H9 (cell line): ENCODE measurements around the gene PHLDA2. TPM values are rescaled to one million over a fixed set of nuclear protein-coding genes. Genes with fewer than 3 reads are reported as not detected.

Source experiments
- DNase-seq: peaks from one replicate; pipeline ENCODE4 v3.0.0-alpha.2; 2017
- H2AFZ ChIP-seq: one replicate; pipeline ENCODE4 v1.6.1; 2013; ENCODE audit warnings: mild to moderate bottlenecking, low read length, control low read depth, moderate library complexity
- H2AK5ac ChIP-seq: 2 replicates; pipeline ENCODE4 v1.6.1; 2013; ENCODE audit warnings: low read length, control low read depth, mixed read lengths; ENCODE audit not compliant: insufficient read length
- H2BK120ac ChIP-seq: one replicate; pipeline ENCODE4 v1.6.1; 2013; ENCODE audit warnings: low read depth, mild to moderate bottlenecking, low read length, control low read depth, inconsistent platforms; ENCODE audit not compliant: poor library complexity, severe bottlenecking
- H2BK12ac ChIP-seq: 2 replicates; pipeline ENCODE4 v1.6.1; 2013; ENCODE audit warnings: low read length, control low read depth, mixed read lengths, low read depth; ENCODE audit not compliant: insufficient read length
- H2BK15ac ChIP-seq: 2 replicates; pipeline ENCODE4 v1.6.1; 2013; ENCODE audit warnings: low read depth, low read length, control low read depth
- H2BK20ac ChIP-seq: one replicate; pipeline ENCODE4 v1.6.1; 2013; ENCODE audit warnings: low read depth, mild to moderate bottlenecking, low read length, control low read depth, inconsistent platforms; ENCODE audit not compliant: poor library complexity, severe bottlenecking
- H2BK5ac ChIP-seq: 2 replicates; pipeline ENCODE4 v1.6.1; 2013; ENCODE audit warnings: low read length, control low read depth, mixed read lengths; ENCODE audit not compliant: insufficient read length
- H3K14ac ChIP-seq: 2 replicates; pipeline ENCODE4 v1.6.1; 2013; ENCODE audit warnings: low read length, control low read depth; ENCODE audit not compliant: insufficient read depth
- H3K18ac ChIP-seq: 2 replicates; pipeline ENCODE4 v1.6.1; 2013; ENCODE audit warnings: low read depth, mild to moderate bottlenecking, mixed read lengths, low read length, control low read depth; ENCODE audit not compliant: insufficient read length
- H3K23ac ChIP-seq: 2 replicates; pipeline ENCODE4 v1.6.1; 2013; ENCODE audit warnings: low read length, control low read depth, mixed read lengths, low read depth; ENCODE audit not compliant: insufficient read length
- H3K23me2 ChIP-seq: 2 replicates; pipeline ENCODE4 v1.6.1; 2013; ENCODE audit warnings: low read depth, mild to moderate bottlenecking, mixed read lengths, low read length, control low read depth; ENCODE audit not compliant: insufficient read length, poor library complexity, severe bottlenecking
- H3K27ac ChIP-seq: 2 replicates; pipeline ENCODE4 v1.5.1; 2013; ENCODE audit warnings: low read length, control low read depth, mixed read lengths, low read depth; ENCODE audit not compliant: insufficient read length
- H3K27me3 ChIP-seq: 2 replicates; pipeline ENCODE4 v1.6.1; 2013; ENCODE audit warnings: low read length, control low read depth, inconsistent platforms; ENCODE audit not compliant: insufficient read depth
- H3K4ac ChIP-seq: 2 replicates; pipeline ENCODE4 v1.6.1; 2013; ENCODE audit warnings: low read depth, mild to moderate bottlenecking, control low read depth, inconsistent platforms, low read length, moderate library complexity
- H3K4me1 ChIP-seq: 2 replicates; pipeline ENCODE4 v1.6.1; 2013; ENCODE audit warnings: low read length, control low read depth, inconsistent platforms; ENCODE audit not compliant: insufficient read depth
- H3K4me2 ChIP-seq: 2 replicates; pipeline ENCODE4 v1.6.1; 2013; ENCODE audit warnings: low read length, control low read depth, mixed read lengths; ENCODE audit not compliant: insufficient read length, insufficient read depth
- H3K56ac ChIP-seq: 2 replicates; pipeline ENCODE4 v1.6.1; 2013; ENCODE audit warnings: low read depth, mild to moderate bottlenecking, mixed read lengths, low read length, control low read depth; ENCODE audit not compliant: insufficient read length
- H3K79me1 ChIP-seq: 2 replicates; pipeline ENCODE4 v1.6.1; 2013; ENCODE audit warnings: low read depth, mild to moderate bottlenecking, moderate library complexity, low read length, control low read depth, inconsistent platforms; ENCODE audit not compliant: insufficient read depth, poor library complexity, severe bottlenecking
- H3K79me2 ChIP-seq: 2 replicates; pipeline ENCODE4 v1.6.1; 2013; ENCODE audit warnings: low read length, control low read depth, inconsistent platforms; ENCODE audit not compliant: insufficient read depth
- H3K9ac ChIP-seq: 2 replicates; pipeline ENCODE4 v1.6.1; 2013; ENCODE audit warnings: low read length, control low read depth, mixed read lengths; ENCODE audit not compliant: insufficient read length; ENCODE audit errors: extremely low read depth
- H3K9me3 ChIP-seq: one replicate; pipeline ENCODE4 v1.6.1; 2013; ENCODE audit warnings: low read depth, low read length, inconsistent platforms; ENCODE audit not compliant: control insufficient read depth
- H3T11ph ChIP-seq: one replicate; pipeline ENCODE4 v1.6.1; 2013; ENCODE audit warnings: mild to moderate bottlenecking, low read length, control low read depth, inconsistent platforms
- H4K20me1 ChIP-seq: one replicate; pipeline ENCODE4 v1.6.1; 2013; ENCODE audit not compliant: control insufficient read depth, insufficient read length, insufficient read depth
- H4K5ac ChIP-seq: 2 replicates; pipeline ENCODE4 v1.6.1; 2013; ENCODE audit warnings: low read depth, mild to moderate bottlenecking, mixed read lengths, low read length, control low read depth; ENCODE audit not compliant: insufficient read length
- H4K8ac ChIP-seq: replicated peaks from 2 replicates; pipeline ENCODE4 v1.6.1; 2013; ENCODE audit warnings: low read length, control low read depth, mixed read lengths, low read depth; ENCODE audit not compliant: insufficient read length
- H4K91ac ChIP-seq: 2 replicates; pipeline ENCODE4 v1.6.1; 2013; ENCODE audit warnings: low read depth, mild to moderate bottlenecking, moderate library complexity, mixed read lengths, low read length, control low read depth; ENCODE audit not compliant: insufficient read length
- H3K27ac Mint-ChIP-seq, 3 experiments: 2 replicates in 2 of 3; 3 replicates in 1 of 3; pipeline ENCODE4 v1.8.0; 2020 to 2021; ENCODE audit warnings: mixed read lengths in 3 of 3, mild to moderate bottlenecking in 1 of 3, moderate library complexity in 1 of 3
- H3K27me3 Mint-ChIP-seq: 2 replicates; pipeline ENCODE4 v1.8.0; 2021; ENCODE audit warnings: low read depth, mild to moderate bottlenecking, moderate library complexity, mixed read lengths
- H3K36me3 Mint-ChIP-seq, 3 experiments: 2 replicates in 2 of 3; 3 replicates in 1 of 3; pipeline ENCODE4 v1.8.0; 2020 to 2021; ENCODE audit warnings: low read depth in 3 of 3, mixed read lengths in 3 of 3; ENCODE audit not compliant: insufficient read depth in 1 of 3
- H3K4me1 Mint-ChIP-seq, 2 experiments: 2 replicates each; pipeline ENCODE4 v1.8.0; 2020; ENCODE audit warnings: mixed read lengths in 2 of 2
- H3K4me3 Mint-ChIP-seq, 2 experiments: 2 replicates in 1 of 2; 3 replicates in 1 of 2; pipeline ENCODE4 v1.8.0; 2020 to 2021; ENCODE audit warnings: mild to moderate bottlenecking in 2 of 2, mixed read lengths in 2 of 2, moderate library complexity in 1 of 2
- H3K9me3 Mint-ChIP-seq, 2 experiments: 2 replicates in 1 of 2; 3 replicates in 1 of 2; pipeline ENCODE4 v1.8.0; 2020; ENCODE audit warnings: mild to moderate bottlenecking in 2 of 2, mixed read lengths in 2 of 2, moderate library complexity in 1 of 2
- CTCF ChIP-seq: fragments of 200-600 bp; sonication (generic); conservative IDR thresholded peaks from 3 replicates; pipeline ENCODE4 v1.8.0; 2021; ENCODE audit warnings: antibody characterized with exemption, mild to moderate bottlenecking
- WGBS: extraction: QIAGEN DNeasy Blood & Tissue Kit; methylation state at CpG from one replicate; pipeline ENCODE4 v1.1.7; 2013; ENCODE audit warnings: missing lambda C conversion rate, low lambda C conversion rate, mixed read lengths; ENCODE audit not compliant: insufficient read length; ENCODE audit errors: extremely low coverage; 5-methylcytosine and 5-hydroxymethylcytosine counted together
- total RNA-seq: library from RNA; stranded (reverse); gene quantifications from 2 replicates; pipeline ENCODE4 v1.2.1, GENCODE V29; 2021

Gene PHLDA2
- total RNA-seq, 1 experiment from 2014 or later = 42.8 TPM

GRCh38 chr11:2885678-2886081 is 43.5 kb downstream of the PHLDA2 start, which contains the start of gene CDKN1C:
TSS of gene CDKN1C (minus strand) at chr11:2885775. CDS start at chr11:2885456, 319 bp downstream.
- Histone ChIP-seq H2BK5ac (no peak within 1 kb of the TSS), H3K56ac (no peak within 1 kb of the TSS), H3K4me2 (peak within 1 kb of the TSS; percentile 29), H3K18ac (peak within 1 kb of the TSS; percentile 27), H3K23me2 (no peaks in the 10 kb centered on the region), H2AK5ac (no peak within 1 kb of the TSS), H2BK12ac (no peak within 1 kb of the TSS), H3K9ac (no peak within 1 kb of the TSS), H2BK15ac (no peak within 1 kb of the TSS), H2BK120ac (no peak within 1 kb of the TSS), H3K14ac (no peak within 1 kb of the TSS), H3K4me1 (no peaks in the 10 kb centered on the region; the same call in 1 of the 2 replicates), H3T11ph (no peak within 1 kb of the TSS), H2BK20ac (no peak within 1 kb of the TSS), H4K20me1 (no peaks in the 10 kb centered on the region), H4K8ac (no peak within 1 kb of the TSS), H3K79me2 (no peaks in the 10 kb centered on the region), H3K9me3 (no peaks in the 10 kb centered on the region), H4K5ac (no peak within 1 kb of the TSS), H3K23ac (no peak within 1 kb of the TSS), H4K91ac (no peak within 1 kb of the TSS), H3K4ac (no peak within 1 kb of the TSS), H3K79me1 (no peaks in the 10 kb centered on the region), H3K27ac (no peak within 1 kb of the TSS), H2AFZ (no peak within 1 kb of the TSS), H3K27me3 (peaks cover 4% of the 10 kb centered on the region; the same call in 1 of the 2 replicates)
- no CpG with 5 or more reads among the region's 61 CpGs for WGBS
- Mint-ChIP-seq H3K9me3 (no peaks in the 10 kb centered on the region), H3K36me3 (peaks cover 0 to 6% (median 5%) of the 10 kb centered on the region in 3 experiments; a peak in 3 of 7 replicates), H3K4me1 (peaks cover 25 to 28% of the 10 kb centered on the region in 2 experiments), H3K27ac (peak within 1 kb of the TSS in 1 of 3 experiments; percentile 9; a peak in 2 of 7 replicates), H3K27me3 (peaks cover 80% of the 10 kb centered on the region), H3K4me3 (peak within 1 kb of the TSS; percentile 65 to 84)
- DNase-seq = peak; percentile 92
- TF ChIP-seq CTCF = no peak
